Trophoblast cell (in vitro differentiated cells and primary cell): Measurements from ENCODE around the gene C15orf40.
A peak's percentile ranks its signal among the peaks of the same experiment; 100 is the strongest.
"Not testable (repeated sequence)": the region's sequence is repeated elsewhere in the genome, so short reads cannot be mapped to it uniquely, and the experiment has no call there.

Experiments
- DNase-seq, 2 donors: peaks; one replicate each; pipeline ENCODE4 v3.0.0-alpha.2; 2016
- H2AFZ ChIP-seq: 2 replicates; pipeline ENCODE4 v1.6.1; 2013; ENCODE audit warnings: low read length, moderate library complexity, mild to moderate bottlenecking; ENCODE audit not compliant: insufficient read depth, poor library complexity
- H2AK5ac ChIP-seq: 2 replicates; pipeline ENCODE4 v1.6.1; 2013; ENCODE audit warnings: mild to moderate bottlenecking, low read length
- H2BK120ac ChIP-seq: 2 replicates; pipeline ENCODE4 v1.6.1; 2013; ENCODE audit warnings: low read length, mild to moderate bottlenecking, moderate library complexity; ENCODE audit not compliant: insufficient read depth, poor library complexity
- H2BK12ac ChIP-seq: 2 replicates; pipeline ENCODE4 v1.6.1; 2013; ENCODE audit warnings: mild to moderate bottlenecking, low read length, moderate library complexity
- H2BK5ac ChIP-seq: 2 replicates; pipeline ENCODE4 v1.6.1; 2013; ENCODE audit warnings: low read length, low read depth, moderate library complexity, mild to moderate bottlenecking; ENCODE audit not compliant: poor library complexity
- H3K14ac ChIP-seq: 2 replicates; pipeline ENCODE4 v1.6.1; 2013; ENCODE audit warnings: mild to moderate bottlenecking, low read length
- H3K18ac ChIP-seq: 2 replicates; pipeline ENCODE4 v1.6.1; 2013; ENCODE audit warnings: mild to moderate bottlenecking, low read length
- H3K23ac ChIP-seq: 2 replicates; pipeline ENCODE4 v1.6.1; 2013; ENCODE audit warnings: low read length
- H3K27ac ChIP-seq: 2 replicates; pipeline ENCODE4 v1.5.1; 2013; ENCODE audit warnings: low read depth, mild to moderate bottlenecking, inconsistent platforms, low read length, moderate library complexity
- H3K27me3 ChIP-seq: 2 replicates; pipeline ENCODE4 v1.6.1; 2013; ENCODE audit warnings: inconsistent platforms, mild to moderate bottlenecking, low read length, moderate library complexity; ENCODE audit not compliant: insufficient read depth
- H3K36me3 ChIP-seq, 2 experiments: 1 replicate in 1 of 2; 2 replicates in 1 of 2; pipeline ENCODE4 v1.6.1; 2013; ENCODE audit warnings: low read length in 2 of 2, mild to moderate bottlenecking in 2 of 2, moderate library complexity in 1 of 2; ENCODE audit not compliant: insufficient read depth in 2 of 2, control insufficient read depth in 1 of 2
- H3K4ac ChIP-seq: 2 replicates; pipeline ENCODE4 v1.6.1; 2013; ENCODE audit warnings: low read depth, mild to moderate bottlenecking, low read length, moderate library complexity
- H3K4me1 ChIP-seq, 2 experiments: 1 replicate in 1 of 2; 2 replicates in 1 of 2; pipeline ENCODE4 v1.6.1; 2013; ENCODE audit warnings: low read length in 2 of 2, mild to moderate bottlenecking in 2 of 2, moderate library complexity in 1 of 2; ENCODE audit not compliant: insufficient read depth in 2 of 2, control insufficient read depth in 1 of 2
- H3K4me2 ChIP-seq: 2 replicates; pipeline ENCODE4 v1.6.1; 2013; ENCODE audit warnings: inconsistent platforms, mild to moderate bottlenecking, low read length, moderate library complexity
- H3K4me3 ChIP-seq: 2 replicates; pipeline ENCODE4 v1.5.1; 2013; ENCODE audit warnings: mild to moderate bottlenecking, low read depth, low read length, inconsistent platforms
- H3K79me1 ChIP-seq: one replicate; pipeline ENCODE4 v1.6.1; 2013; ENCODE audit warnings: low read length
- H3K79me2 ChIP-seq: 2 replicates; pipeline ENCODE4 v1.6.1; 2013; ENCODE audit warnings: low read length, mild to moderate bottlenecking; ENCODE audit not compliant: control insufficient read depth, insufficient read depth, poor library complexity
- H3K9ac ChIP-seq: 2 replicates; pipeline ENCODE4 v1.6.1; 2013; ENCODE audit warnings: mild to moderate bottlenecking, low read length
- H3K9me3 ChIP-seq: 2 replicates; pipeline ENCODE4 v1.6.1; 2013; ENCODE audit warnings: low read depth, mild to moderate bottlenecking, control low read depth, inconsistent platforms, low read length; ENCODE audit not compliant: insufficient read depth
- H4K12ac ChIP-seq: 2 replicates; pipeline ENCODE4 v1.6.1; 2013; ENCODE audit warnings: low read depth, mild to moderate bottlenecking, low read length, moderate library complexity
- H4K8ac ChIP-seq: 2 replicates; pipeline ENCODE4 v1.6.1; 2013; ENCODE audit warnings: low read depth, mild to moderate bottlenecking, low read length, moderate library complexity
- H4K91ac ChIP-seq: one replicate; pipeline ENCODE4 v1.6.1; 2013; ENCODE audit warnings: low read depth, mild to moderate bottlenecking, low read length, moderate library complexity
- WGBS: extraction: QIAGEN DNeasy Blood & Tissue Kit; methylation state at CpG from one replicate; pipeline ENCODE4 v1.1.7; 2013; ENCODE audit warnings: missing lambda C conversion rate; ENCODE audit not compliant: insufficient read length, insufficient coverage; ENCODE audit errors: extremely low coverage; 5-methylcytosine and 5-hydroxymethylcytosine counted together

The C15orf40 gene

DNA sequence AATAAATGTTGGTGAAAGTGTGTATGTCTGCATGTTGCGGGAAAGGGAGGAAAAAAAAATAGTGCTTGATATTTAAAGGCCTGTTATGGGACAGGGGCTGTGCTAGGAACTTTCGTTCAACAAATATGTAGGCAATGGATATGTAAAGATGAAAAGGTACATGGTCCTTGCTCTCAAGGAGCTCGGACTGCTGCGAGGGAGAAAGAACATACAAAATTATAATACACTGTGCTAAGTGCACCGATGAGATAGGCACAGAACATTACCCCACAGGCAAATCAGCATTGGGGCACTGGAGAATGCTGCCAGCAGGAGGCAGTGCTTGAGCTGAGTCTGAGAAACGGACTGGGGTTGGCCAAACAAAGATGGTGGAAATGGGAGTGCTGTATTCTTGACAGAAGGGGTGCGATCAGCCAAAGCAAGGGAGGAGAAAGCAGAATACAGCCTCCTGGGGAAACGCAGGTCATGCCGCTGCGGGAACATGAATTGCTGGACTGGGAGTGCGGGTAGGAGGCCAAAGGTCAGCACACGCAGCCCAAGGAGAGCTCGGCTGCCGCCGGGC lies 649 bp downstream of the C15orf40 start:
- Histone ChIP-seq H3K9ac (peak overlapping the region; percentile 92), H2BK12ac (no peak overlapping the region), H3K79me2 (peaks cover 7% of the 10 kb centered on the region), H4K12ac (peak overlapping the region; percentile 33), H3K23ac (no peak overlapping the region), H3K27ac (no peak overlapping the region), H2AK5ac (peak overlapping the region; percentile 1), H3K9me3 (peaks cover 2% of the 10 kb centered on the region), H3K27me3 (no peaks in the 10 kb centered on the region), H2BK5ac (no peak overlapping the region), H3K14ac (peak overlapping the region; percentile 54), H3K4me3 (peak overlapping the region; percentile 96), H3K18ac (peak overlapping the region; percentile 42), H4K91ac (peak overlapping the region; percentile 58), H3K36me3 (peaks cover 10 to 21% of the 10 kb centered on the region in 2 experiments), H2BK120ac (peak overlapping the region; percentile 9), H4K8ac (peak overlapping the region; percentile 88), H3K79me1 (peaks cover 11% of the 10 kb centered on the region), H3K4me1 (peaks cover 5 to 9% of the 10 kb centered on the region in 2 experiments), H3K4ac (peak overlapping the region; percentile 47), H2AFZ (peak overlapping the region; percentile 76), H3K4me2 (peak overlapping the region; percentile 90)
- peak; percentile 65 to 74 for DNase-seq
- no CpG with 5 or more reads among the region's 15 CpGs for WGBS

DNA sequence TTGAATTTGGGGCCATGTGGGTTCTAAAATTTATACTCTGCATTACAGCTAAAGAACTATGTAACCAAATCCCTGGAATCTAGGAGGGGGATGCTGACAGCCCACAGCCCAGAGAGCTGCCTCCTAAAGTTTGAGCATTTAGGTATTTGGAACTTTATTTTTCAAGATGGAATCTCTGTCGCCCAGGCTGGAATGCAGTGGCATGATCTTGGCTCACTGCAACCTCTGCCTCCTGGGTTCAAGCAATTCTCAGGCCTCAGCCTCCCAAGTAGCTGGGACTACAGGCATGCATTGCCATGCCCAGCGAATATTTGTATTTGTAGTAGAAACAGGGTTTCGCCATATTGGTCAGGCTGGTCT lies 10.8 kb downstream of the C15orf40 start:
- H3K36me3 ChIP-seq, H3K79me1 ChIP-seq, H3K79me2 ChIP-seq, H3K27me3 ChIP-seq, H4K8ac ChIP-seq, H2BK5ac ChIP-seq, H2AFZ ChIP-seq, H3K27ac ChIP-seq, H3K9me3 ChIP-seq, H3K4me1 ChIP-seq, H3K14ac ChIP-seq, H2BK120ac ChIP-seq, H3K4me3 ChIP-seq, H3K23ac ChIP-seq, H4K91ac ChIP-seq, H3K9ac ChIP-seq, H3K18ac ChIP-seq, H3K4ac ChIP-seq, H2BK12ac ChIP-seq, DNase-seq, H3K4me2 ChIP-seq, H4K12ac ChIP-seq, H2AK5ac ChIP-seq: not testable (repeated sequence)
- no CpG with 5 or more reads among the region's 3 CpGs for WGBS

DNA sequence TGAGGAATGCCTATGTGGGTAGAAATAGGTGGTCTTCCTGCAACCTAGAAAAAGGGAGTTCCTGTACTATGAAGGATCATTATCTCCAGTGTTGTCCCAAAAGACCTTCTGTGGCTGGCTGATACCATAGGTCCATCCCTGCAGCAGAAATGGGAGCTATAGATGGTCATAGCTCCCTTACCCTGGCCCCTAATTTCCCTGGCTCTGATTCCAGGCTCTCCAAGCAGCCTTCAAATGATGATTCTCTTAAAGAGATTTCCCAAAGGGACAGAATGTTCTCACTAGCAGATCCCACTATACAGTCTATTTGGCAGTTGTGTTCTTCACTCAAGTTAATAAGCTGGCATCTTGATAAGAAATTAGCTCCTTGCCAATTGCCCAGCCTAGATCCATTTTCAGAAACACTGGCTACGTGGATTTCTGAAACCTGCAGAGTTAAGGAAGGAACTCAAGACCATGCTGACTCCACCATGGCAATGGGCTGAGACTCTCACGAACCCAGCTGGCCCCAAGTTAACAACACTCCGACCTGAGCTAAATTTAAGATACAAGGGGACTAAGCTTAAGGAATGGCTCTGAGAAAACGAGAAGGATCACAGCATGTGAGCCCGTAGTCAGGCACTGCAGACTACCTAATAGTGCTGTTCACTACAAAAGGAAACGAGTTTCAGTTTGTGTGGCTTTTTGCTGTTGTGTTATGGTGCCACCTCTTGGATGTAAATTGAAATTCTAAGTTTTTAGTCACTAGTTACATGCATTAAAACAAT lies 11.4 kb downstream of the C15orf40 start:
- H3K9me3 ChIP-seq, result peaks cover 2% of the 10 kb centered on the region
- no peaks in the 10 kb centered on the region for H3K79me1 ChIP-seq
- H3K36me3 ChIP-seq, result no peaks in the 10 kb centered on the region
- no peak overlapping the region for H3K9ac ChIP-seq
- H3K4me2 ChIP-seq, result no peak overlapping the region
- H3K27me3 ChIP-seq, result no peaks in the 10 kb centered on the region
- H2BK12ac ChIP-seq, result no peak overlapping the region
- H3K79me2 ChIP-seq, result no peaks in the 10 kb centered on the region
- H3K18ac ChIP-seq, result no peak overlapping the region
- no peak overlapping the region for H3K4ac ChIP-seq
- H3K4me3 ChIP-seq, result no peak overlapping the region
- no peak overlapping the region for H3K23ac ChIP-seq
- no peak overlapping the region for H2AFZ ChIP-seq
- no peak overlapping the region for H4K8ac ChIP-seq
- H3K14ac ChIP-seq, result no peak overlapping the region
- no peak overlapping the region for H4K91ac ChIP-seq
- no peak overlapping the region for H3K27ac ChIP-seq
- WGBS, result no CpG with 5 or more reads among the region's 6 CpGs
- no peaks in the 10 kb centered on the region for H3K4me1 ChIP-seq
- H2AK5ac ChIP-seq, result no peak overlapping the region
- no peak overlapping the region for H4K12ac ChIP-seq
- no peak overlapping the region for H2BK120ac ChIP-seq
- DNase-seq, result peak; percentile 8 to 64
- no peak overlapping the region for H2BK5ac ChIP-seq

DNA sequence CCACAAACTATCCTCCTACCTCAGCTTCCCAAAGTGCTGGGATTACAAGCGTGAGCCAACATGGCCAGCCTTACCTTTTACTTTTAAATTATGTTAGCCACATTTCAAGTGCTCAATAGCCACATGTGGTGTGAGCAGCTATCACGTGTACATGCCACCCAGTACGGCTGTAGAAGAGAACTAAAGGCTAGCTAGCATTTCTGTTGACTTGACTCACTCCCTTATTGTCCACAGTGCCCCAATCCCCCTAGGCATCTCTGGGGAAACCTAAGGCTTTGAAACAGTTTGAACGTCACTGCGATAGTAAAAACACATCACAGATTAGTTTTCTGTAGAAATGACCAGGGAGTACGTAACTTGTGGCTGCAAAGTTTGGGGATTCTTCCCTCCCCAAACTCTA lies 12.0 kb downstream of the C15orf40 start:
- Histone ChIP-seq H3K9me3 (peaks cover 2% of the 10 kb centered on the region), H3K4ac (no peak overlapping the region), H3K4me3 (no peak overlapping the region), H4K91ac (no peak overlapping the region), H2BK120ac (no peak overlapping the region), H2BK12ac (no peak overlapping the region), H3K27me3 (no peaks in the 10 kb centered on the region), H3K79me2 (no peaks in the 10 kb centered on the region), H2AFZ (no peak overlapping the region), H2AK5ac (no peak overlapping the region), H3K14ac (no peak overlapping the region), H2BK5ac (no peak overlapping the region), H4K8ac (no peak overlapping the region), H3K23ac (no peak overlapping the region), H3K27ac (no peak overlapping the region), H3K79me1 (no peaks in the 10 kb centered on the region), H3K9ac (no peak overlapping the region), H3K4me1 (no peaks in the 10 kb centered on the region), H3K18ac (no peak overlapping the region), H4K12ac (no peak overlapping the region), H3K36me3 (no peaks in the 10 kb centered on the region), H3K4me2 (no peak overlapping the region)
- no peak for DNase-seq
- WGBS, result no CpG with 5 or more reads among the region's 6 CpGs
